H9 (cell line): ENCODE measurements around the gene CAMTA1. TPM values are rescaled to one million over a fixed set of nuclear protein-coding genes. Genes with fewer than 3 reads are reported as not detected.

Experiments
- DNase-seq: peaks from one replicate; pipeline ENCODE4 v3.0.0-alpha.2; 2017
- H2AFZ ChIP-seq: one replicate; pipeline ENCODE4 v1.6.1; 2013; ENCODE audit warnings: mild to moderate bottlenecking, low read length, control low read depth, moderate library complexity
- H2AK5ac ChIP-seq: 2 replicates; pipeline ENCODE4 v1.6.1; 2013; ENCODE audit warnings: low read length, control low read depth, mixed read lengths; ENCODE audit not compliant: insufficient read length
- H2BK120ac ChIP-seq: one replicate; pipeline ENCODE4 v1.6.1; 2013; ENCODE audit warnings: low read depth, mild to moderate bottlenecking, low read length, control low read depth, inconsistent platforms; ENCODE audit not compliant: poor library complexity, severe bottlenecking
- H2BK12ac ChIP-seq: 2 replicates; pipeline ENCODE4 v1.6.1; 2013; ENCODE audit warnings: low read length, control low read depth, mixed read lengths, low read depth; ENCODE audit not compliant: insufficient read length
- H2BK15ac ChIP-seq: 2 replicates; pipeline ENCODE4 v1.6.1; 2013; ENCODE audit warnings: low read depth, low read length, control low read depth
- H2BK20ac ChIP-seq: one replicate; pipeline ENCODE4 v1.6.1; 2013; ENCODE audit warnings: low read depth, mild to moderate bottlenecking, low read length, control low read depth, inconsistent platforms; ENCODE audit not compliant: poor library complexity, severe bottlenecking
- H2BK5ac ChIP-seq: 2 replicates; pipeline ENCODE4 v1.6.1; 2013; ENCODE audit warnings: low read length, control low read depth, mixed read lengths; ENCODE audit not compliant: insufficient read length
- H3K14ac ChIP-seq: 2 replicates; pipeline ENCODE4 v1.6.1; 2013; ENCODE audit warnings: low read length, control low read depth; ENCODE audit not compliant: insufficient read depth
- H3K18ac ChIP-seq: 2 replicates; pipeline ENCODE4 v1.6.1; 2013; ENCODE audit warnings: low read depth, mild to moderate bottlenecking, mixed read lengths, low read length, control low read depth; ENCODE audit not compliant: insufficient read length
- H3K23ac ChIP-seq: 2 replicates; pipeline ENCODE4 v1.6.1; 2013; ENCODE audit warnings: low read length, control low read depth, mixed read lengths, low read depth; ENCODE audit not compliant: insufficient read length
- H3K23me2 ChIP-seq: 2 replicates; pipeline ENCODE4 v1.6.1; 2013; ENCODE audit warnings: low read depth, mild to moderate bottlenecking, mixed read lengths, low read length, control low read depth; ENCODE audit not compliant: insufficient read length, poor library complexity, severe bottlenecking
- H3K27ac ChIP-seq: 2 replicates; pipeline ENCODE4 v1.5.1; 2013; ENCODE audit warnings: low read length, control low read depth, mixed read lengths, low read depth; ENCODE audit not compliant: insufficient read length
- H3K27me3 ChIP-seq: 2 replicates; pipeline ENCODE4 v1.6.1; 2013; ENCODE audit warnings: low read length, control low read depth, inconsistent platforms; ENCODE audit not compliant: insufficient read depth
- H3K4ac ChIP-seq: 2 replicates; pipeline ENCODE4 v1.6.1; 2013; ENCODE audit warnings: low read depth, mild to moderate bottlenecking, control low read depth, inconsistent platforms, low read length, moderate library complexity
- H3K4me1 ChIP-seq: 2 replicates; pipeline ENCODE4 v1.6.1; 2013; ENCODE audit warnings: low read length, control low read depth, inconsistent platforms; ENCODE audit not compliant: insufficient read depth
- H3K4me2 ChIP-seq: 2 replicates; pipeline ENCODE4 v1.6.1; 2013; ENCODE audit warnings: low read length, control low read depth, mixed read lengths; ENCODE audit not compliant: insufficient read length, insufficient read depth
- H3K56ac ChIP-seq: 2 replicates; pipeline ENCODE4 v1.6.1; 2013; ENCODE audit warnings: low read depth, mild to moderate bottlenecking, mixed read lengths, low read length, control low read depth; ENCODE audit not compliant: insufficient read length
- H3K79me1 ChIP-seq: 2 replicates; pipeline ENCODE4 v1.6.1; 2013; ENCODE audit warnings: low read depth, mild to moderate bottlenecking, moderate library complexity, low read length, control low read depth, inconsistent platforms; ENCODE audit not compliant: insufficient read depth, poor library complexity, severe bottlenecking
- H3K79me2 ChIP-seq: 2 replicates; pipeline ENCODE4 v1.6.1; 2013; ENCODE audit warnings: low read length, control low read depth, inconsistent platforms; ENCODE audit not compliant: insufficient read depth
- H3K9ac ChIP-seq: 2 replicates; pipeline ENCODE4 v1.6.1; 2013; ENCODE audit warnings: low read length, control low read depth, mixed read lengths; ENCODE audit not compliant: insufficient read length; ENCODE audit errors: extremely low read depth
- H3K9me3 ChIP-seq: one replicate; pipeline ENCODE4 v1.6.1; 2013; ENCODE audit warnings: low read depth, low read length, inconsistent platforms; ENCODE audit not compliant: control insufficient read depth
- H3T11ph ChIP-seq: one replicate; pipeline ENCODE4 v1.6.1; 2013; ENCODE audit warnings: mild to moderate bottlenecking, low read length, control low read depth, inconsistent platforms
- H4K20me1 ChIP-seq: one replicate; pipeline ENCODE4 v1.6.1; 2013; ENCODE audit not compliant: control insufficient read depth, insufficient read length, insufficient read depth
- H4K5ac ChIP-seq: 2 replicates; pipeline ENCODE4 v1.6.1; 2013; ENCODE audit warnings: low read depth, mild to moderate bottlenecking, mixed read lengths, low read length, control low read depth; ENCODE audit not compliant: insufficient read length
- H4K8ac ChIP-seq: replicated peaks from 2 replicates; pipeline ENCODE4 v1.6.1; 2013; ENCODE audit warnings: low read length, control low read depth, mixed read lengths, low read depth; ENCODE audit not compliant: insufficient read length
- H4K91ac ChIP-seq: 2 replicates; pipeline ENCODE4 v1.6.1; 2013; ENCODE audit warnings: low read depth, mild to moderate bottlenecking, moderate library complexity, mixed read lengths, low read length, control low read depth; ENCODE audit not compliant: insufficient read length
- H3K27ac Mint-ChIP-seq, 3 experiments: 2 replicates in 2 of 3; 3 replicates in 1 of 3; pipeline ENCODE4 v1.8.0; 2020 to 2021; ENCODE audit warnings: mixed read lengths in 3 of 3, mild to moderate bottlenecking in 1 of 3, moderate library complexity in 1 of 3
- H3K27me3 Mint-ChIP-seq: 2 replicates; pipeline ENCODE4 v1.8.0; 2021; ENCODE audit warnings: low read depth, mild to moderate bottlenecking, moderate library complexity, mixed read lengths
- H3K36me3 Mint-ChIP-seq, 3 experiments: 2 replicates in 2 of 3; 3 replicates in 1 of 3; pipeline ENCODE4 v1.8.0; 2020 to 2021; ENCODE audit warnings: low read depth in 3 of 3, mixed read lengths in 3 of 3; ENCODE audit not compliant: insufficient read depth in 1 of 3
- H3K4me1 Mint-ChIP-seq, 2 experiments: 2 replicates each; pipeline ENCODE4 v1.8.0; 2020; ENCODE audit warnings: mixed read lengths in 2 of 2
- H3K4me3 Mint-ChIP-seq, 2 experiments: 2 replicates in 1 of 2; 3 replicates in 1 of 2; pipeline ENCODE4 v1.8.0; 2020 to 2021; ENCODE audit warnings: mild to moderate bottlenecking in 2 of 2, mixed read lengths in 2 of 2, moderate library complexity in 1 of 2
- H3K9me3 Mint-ChIP-seq, 2 experiments: 2 replicates in 1 of 2; 3 replicates in 1 of 2; pipeline ENCODE4 v1.8.0; 2020; ENCODE audit warnings: mild to moderate bottlenecking in 2 of 2, mixed read lengths in 2 of 2, moderate library complexity in 1 of 2
- CTCF ChIP-seq: fragments of 200-600 bp; sonication (generic); conservative IDR thresholded peaks from 3 replicates; pipeline ENCODE4 v1.8.0; 2021; ENCODE audit warnings: antibody characterized with exemption, mild to moderate bottlenecking
- WGBS: extraction: QIAGEN DNeasy Blood & Tissue Kit; methylation state at CpG from one replicate; pipeline ENCODE4 v1.1.7; 2013; ENCODE audit warnings: missing lambda C conversion rate, low lambda C conversion rate, mixed read lengths; ENCODE audit not compliant: insufficient read length; ENCODE audit errors: extremely low coverage; 5-methylcytosine and 5-hydroxymethylcytosine counted together
- total RNA-seq: library from RNA; stranded (reverse); gene quantifications from 2 replicates; pipeline ENCODE4 v1.2.1, GENCODE V29; 2021

The CAMTA1 gene
- total RNA-seq, 1 experiment from 2014 or later: 115 TPM

GRCh38 chr1:7373876-7374562, 588.8 kb downstream of the CAMTA1 start:
- Histone ChIP-seq H3K27me3 (no peaks in the 10 kb centered on the region), H4K20me1 (no peaks in the 10 kb centered on the region), H3K23me2 (no peaks in the 10 kb centered on the region), H2BK15ac (no peak overlapping the region), H3K27ac (no peak overlapping the region), H3K14ac (no peak overlapping the region), H3K23ac (no peak overlapping the region), H3K56ac (no peak overlapping the region), H3K9me3 (no peaks in the 10 kb centered on the region), H3K9ac (no peak overlapping the region), H4K8ac (no peak overlapping the region), H3K4me2 (no peak overlapping the region), H2AFZ (no peak overlapping the region), H2BK12ac (no peak overlapping the region), H3K4ac (no peak overlapping the region), H3K4me1 (peaks cover 2% of the 10 kb centered on the region; the same call in 1 of the 2 replicates), H2BK5ac (no peak overlapping the region), H3K79me1 (no peaks in the 10 kb centered on the region), H4K91ac (no peak overlapping the region), H2AK5ac (no peak overlapping the region), H3K79me2 (no peaks in the 10 kb centered on the region), H2BK120ac (no peak overlapping the region), H3K18ac (no peak overlapping the region), H2BK20ac (no peak overlapping the region), H3T11ph (no peak overlapping the region), H4K5ac (no peak overlapping the region)
- peak; percentile 10 for DNase-seq
- no peaks in the 10 kb centered on the region for H3K36me3 Mint-ChIP-seq
- TF ChIP-seq CTCF: no peak
- peaks cover 22 to 31% of the 10 kb centered on the region in 2 experiments for H3K4me1 Mint-ChIP-seq
- H3K9me3 Mint-ChIP-seq: no peaks in the 10 kb centered on the region
- WGBS: no CpG with 5 or more reads among the region's 14 CpGs
- H3K27ac Mint-ChIP-seq: peak overlapping the region in 1 of 3 experiments; percentile 32; a peak in 1 of 7 replicates
- no peak overlapping the region; a peak in 1 of 5 replicates for H3K4me3 Mint-ChIP-seq
- peaks cover 3% of the 10 kb centered on the region for H3K27me3 Mint-ChIP-seq
